Stimulated activated CD8-positive, alpha-beta memory T cell treated with anti-CD3 and anti-CD28 coated beads, Interleukin-4, amount 100 ng/mL, for 4 hours (primary cell): ENCODE data around the gene AGFG1.

Source experiments
- DNase-seq, 2 donors: peaks; one replicate each; pipeline ENCODE4 v3.0.0-alpha.2; 2020; ENCODE audit warnings: low read depth in 2 of 2, low spot score in 1 of 2

The AGFG1 gene

DNA sequence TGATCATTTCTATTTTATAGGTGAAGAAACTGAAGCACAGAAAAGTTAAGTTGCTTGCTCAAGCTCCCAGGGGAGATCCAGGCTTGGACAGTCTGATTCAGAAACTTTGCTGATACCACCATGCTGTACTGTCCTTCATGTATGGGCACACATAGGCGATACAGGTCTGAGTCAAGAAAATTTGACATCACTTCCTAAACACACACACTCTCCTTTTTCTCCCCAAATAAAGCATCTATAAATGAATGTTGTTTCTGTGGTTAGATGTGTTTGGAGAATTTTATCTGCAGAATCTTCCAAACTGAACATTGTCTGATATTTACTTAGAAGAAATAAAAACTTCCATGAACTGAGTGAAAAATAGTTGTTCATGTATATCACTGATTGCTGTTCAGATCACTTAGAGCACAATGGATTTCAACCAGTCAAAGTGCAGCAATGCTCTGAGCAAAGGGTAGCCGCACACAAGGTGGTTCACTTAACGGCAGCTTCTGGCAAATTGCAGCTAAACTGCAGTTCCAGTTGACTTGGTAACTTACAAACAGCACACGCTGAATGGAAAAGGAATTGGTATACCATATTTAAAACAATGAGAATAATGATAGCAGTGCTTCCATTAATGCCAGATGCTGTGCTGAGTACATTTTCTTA, 10.0 kb upstream of the AGFG1 start:
- DNase-seq = no peak

DNA sequence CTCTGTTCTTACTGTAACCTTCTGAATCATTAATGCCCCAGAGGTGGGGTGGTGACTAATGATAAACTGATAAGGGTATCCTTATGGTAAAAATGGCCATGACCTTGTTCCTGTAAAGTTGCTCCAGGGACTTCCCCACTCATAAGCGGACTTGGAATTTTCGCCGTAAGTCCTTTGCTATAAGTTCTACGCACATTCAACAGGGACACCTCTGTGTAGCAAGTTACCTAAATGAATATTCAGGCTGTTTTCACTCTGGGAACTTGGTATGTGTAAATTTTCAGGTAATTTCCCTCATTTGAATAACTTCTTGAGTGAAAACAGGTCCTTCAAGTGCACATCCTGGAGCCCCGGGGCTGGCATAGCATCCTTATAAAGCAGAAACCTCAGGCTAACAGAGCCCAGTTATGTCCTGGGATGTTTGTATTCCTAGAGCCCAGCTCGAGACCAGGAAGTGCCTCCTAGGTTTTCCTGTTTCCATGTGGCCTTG, 9.4 kb upstream of the AGFG1 start:
- DNase-seq = no peak

DNA sequence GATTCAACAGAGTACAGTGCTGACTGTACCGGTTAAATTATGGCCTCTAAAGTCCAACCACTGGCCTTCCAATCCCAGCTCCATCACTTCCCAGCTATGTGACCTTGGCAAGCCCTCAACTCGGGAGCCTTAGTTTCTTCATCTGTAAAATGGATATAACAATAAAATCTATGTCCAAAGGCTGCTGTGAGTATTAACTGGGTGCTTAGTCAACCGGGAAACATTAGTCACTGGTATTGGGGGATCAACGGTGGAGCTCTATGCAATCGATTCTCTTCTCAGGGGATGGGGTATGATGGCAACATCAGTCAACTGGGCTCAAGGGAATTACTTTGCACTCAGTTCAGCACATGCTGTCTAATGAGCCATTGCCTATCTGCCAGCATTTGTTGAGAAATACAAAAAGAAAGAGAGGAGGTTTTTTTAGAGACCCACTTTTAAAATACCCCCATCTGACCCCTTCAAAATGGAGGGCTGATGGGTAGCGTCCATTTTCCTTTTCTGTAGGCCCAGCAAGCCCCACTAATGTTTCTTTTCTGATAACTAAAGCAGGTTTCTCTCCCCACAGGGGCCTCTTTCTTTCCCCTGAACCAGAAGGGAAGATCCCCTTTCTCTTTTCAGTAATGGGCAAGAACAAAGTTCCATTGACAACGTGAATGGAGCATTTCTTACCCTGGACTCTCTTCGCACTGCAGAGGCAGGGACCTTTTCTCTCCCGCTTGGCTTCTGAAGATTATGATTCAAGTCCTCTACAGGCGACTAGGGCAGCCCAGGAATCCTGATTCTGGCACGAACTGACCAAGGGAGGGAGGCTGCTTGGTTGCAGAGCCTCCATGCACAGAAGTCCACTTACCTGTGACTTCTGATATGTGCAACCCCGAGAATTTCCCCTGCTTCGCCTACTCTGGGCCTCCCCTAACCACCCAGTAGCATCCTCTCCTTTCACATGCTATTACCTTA, 8.7 kb upstream of the AGFG1 start:
- no peak for DNase-seq

DNA sequence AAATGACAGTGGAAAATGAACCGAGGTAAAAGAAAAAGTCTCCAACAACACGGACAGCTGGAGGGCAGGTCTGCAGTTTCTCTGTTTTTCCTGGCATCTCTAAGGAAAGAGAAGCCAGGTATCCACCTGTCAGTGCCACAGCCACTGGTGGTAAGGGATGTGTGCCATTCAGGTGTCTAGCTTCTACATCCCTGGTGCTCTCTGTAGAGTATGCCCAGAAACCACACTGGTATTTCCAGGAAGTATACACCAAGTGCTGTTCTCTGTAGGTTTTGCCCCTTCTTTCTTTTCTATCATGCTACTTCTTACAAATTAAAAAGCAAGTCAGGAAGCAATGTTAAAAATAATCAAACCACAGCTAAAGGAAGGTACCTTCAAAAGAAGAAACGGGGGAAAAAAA, 7.6 kb upstream of the AGFG1 start:
- DNase-seq = no peak

DNA sequence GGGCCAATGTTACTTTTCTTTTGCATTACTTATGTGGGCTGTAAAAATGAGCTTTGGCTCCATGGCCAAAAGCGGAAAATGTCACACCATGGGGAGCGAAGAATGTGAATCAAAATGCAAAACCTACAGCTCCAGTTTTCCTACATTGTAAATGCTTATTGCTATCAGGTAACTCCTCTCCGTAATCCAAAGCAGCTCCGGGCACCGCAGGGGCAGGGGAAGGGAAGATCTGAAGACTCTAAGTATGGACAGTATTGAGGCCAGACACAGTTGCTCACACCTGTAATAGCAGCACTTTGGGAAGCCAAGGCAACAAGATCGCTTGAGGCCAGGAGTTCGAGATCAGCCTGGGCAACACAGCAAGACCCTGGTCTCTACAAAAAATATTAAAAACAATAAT, 7.1 kb upstream of the AGFG1 start:
- DNase-seq = no peak

DNA sequence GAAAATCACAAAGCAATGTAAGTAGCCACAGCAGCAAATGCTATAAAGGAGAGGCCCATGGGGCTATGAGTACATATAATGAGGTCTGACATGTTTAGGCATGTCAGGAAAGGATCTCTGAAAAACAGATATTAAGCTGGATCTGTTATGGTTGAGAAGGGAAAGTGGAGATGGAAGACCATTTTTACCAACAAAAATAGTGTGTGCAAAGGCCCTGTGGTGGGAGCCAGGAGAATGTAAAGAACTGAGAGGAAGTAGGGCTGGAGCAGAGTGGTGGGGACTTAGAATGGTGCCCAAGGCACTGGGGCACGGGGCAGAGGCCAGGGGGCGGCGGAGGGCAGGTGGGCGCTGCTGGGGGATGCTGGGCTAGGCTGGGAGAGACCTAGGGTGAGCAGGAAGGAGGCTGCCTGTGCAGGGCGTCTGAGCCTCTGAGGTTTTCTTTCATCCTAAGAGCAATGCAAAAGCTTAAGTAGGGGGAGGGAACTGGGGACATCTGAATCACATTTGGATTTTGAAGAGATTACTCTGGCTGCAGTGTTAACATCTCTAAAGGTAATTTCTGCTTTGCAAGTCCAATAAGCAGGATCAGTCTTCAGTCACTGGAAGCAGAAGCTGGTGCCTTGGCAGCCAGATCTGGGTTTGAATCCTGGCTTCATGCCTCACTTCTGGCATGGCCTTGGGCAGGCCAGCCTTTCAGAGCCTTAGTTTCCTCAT, 4.9 kb upstream of the AGFG1 start:
- no peak for DNase-seq

DNA sequence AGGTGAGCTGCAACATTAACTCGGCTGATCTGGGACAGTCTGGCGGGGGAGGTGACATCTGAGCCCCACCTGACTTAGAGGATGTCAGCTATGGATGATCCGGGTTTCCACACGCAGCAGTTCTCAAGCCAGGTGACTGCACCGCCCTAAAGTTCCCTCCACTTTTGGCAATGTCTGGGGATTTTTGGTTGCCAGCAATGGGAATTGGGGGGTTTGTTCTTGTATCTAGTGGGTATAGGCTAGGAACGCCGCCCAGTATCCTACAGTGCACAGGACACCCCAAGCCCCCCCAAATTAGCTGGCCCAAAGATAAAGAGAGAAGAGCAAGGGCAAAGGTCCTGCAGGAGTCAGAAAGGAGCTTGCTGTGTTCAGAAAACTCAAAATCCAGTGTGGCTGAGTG, 544 bp upstream of the AGFG1 start:
- no peak for DNase-seq

DNA sequence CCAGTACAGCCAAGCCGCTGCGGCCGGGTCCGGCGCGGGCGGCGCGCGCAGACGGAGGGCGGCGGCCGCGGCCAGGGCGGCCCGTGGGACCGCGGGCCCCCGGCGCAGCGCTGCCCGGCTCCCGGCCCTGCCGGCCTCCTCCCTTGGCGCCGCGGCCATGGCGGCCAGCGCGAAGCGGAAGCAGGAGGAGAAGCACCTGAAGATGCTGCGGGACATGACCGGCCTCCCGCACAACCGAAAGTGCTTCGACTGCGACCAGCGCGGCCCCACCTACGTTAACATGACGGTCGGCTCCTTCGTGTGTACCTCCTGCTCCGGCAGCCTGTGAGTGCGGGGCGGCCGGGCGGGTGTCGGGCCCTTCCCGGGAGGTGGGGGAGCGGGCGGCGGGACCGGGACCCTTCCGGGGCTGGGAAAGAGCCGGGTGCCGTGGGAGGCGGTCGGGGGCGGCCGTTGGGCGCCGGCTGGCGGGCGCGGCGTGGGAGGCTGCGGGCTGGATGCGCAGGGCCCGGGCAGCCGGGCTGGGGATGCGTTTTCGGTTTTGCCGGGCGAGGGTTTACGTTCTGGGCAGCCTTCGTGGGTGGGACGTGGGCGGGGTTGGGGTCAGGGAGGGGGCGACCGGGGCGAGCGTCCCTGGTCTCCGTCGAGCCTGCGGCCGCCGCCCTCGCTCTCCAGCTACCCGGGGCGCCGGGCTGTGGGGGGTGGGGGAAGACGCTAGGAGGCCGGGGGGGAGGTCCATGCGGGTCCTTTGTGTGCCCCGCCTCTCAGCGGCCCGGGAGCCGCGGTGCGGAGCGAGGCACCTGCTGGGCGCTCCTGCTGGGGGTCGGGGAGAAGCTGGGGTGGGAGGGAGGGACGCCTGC, 537 bp downstream of the AGFG1 start:
- DNase-seq = peak in 1 of 2 donors; percentile 31

DNA sequence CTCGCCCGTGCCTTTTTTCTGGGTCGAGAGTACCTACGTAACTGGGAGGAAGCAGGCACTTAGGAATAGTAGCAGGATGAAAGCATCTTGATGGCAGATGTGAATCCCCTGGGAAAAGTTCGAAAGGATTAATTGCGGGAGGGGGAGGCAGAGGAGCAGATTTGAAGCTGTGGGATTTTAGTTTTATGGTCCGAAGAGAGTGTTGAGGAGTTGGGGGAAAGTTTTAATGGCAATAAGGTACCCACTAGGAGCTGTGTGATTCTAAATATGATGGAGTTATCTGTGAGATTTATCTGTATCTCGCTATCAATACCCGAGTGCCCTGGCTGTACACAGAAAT, 1.1 kb downstream of the AGFG1 start:
- DNase-seq = no peak

DNA sequence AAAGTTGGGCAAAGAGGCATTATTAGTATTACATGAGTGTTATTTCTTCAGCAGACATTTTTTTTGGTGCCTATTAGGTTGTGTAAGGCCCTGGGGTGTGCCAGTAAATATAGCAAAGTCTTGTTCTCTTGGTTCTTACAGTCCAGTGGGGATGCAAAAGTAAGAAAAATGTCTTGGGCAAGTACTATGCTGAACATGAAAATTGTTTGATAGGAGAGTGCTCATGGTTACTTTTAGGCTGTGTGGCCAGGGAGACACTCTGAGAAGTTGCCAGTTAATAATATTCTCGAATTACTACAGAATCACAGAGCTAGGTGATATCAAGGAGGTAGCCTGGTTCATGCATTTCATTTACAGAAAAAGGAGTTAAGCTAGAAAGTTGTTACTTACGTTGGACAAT, 1.9 kb downstream of the AGFG1 start:
- no peak for DNase-seq

DNA sequence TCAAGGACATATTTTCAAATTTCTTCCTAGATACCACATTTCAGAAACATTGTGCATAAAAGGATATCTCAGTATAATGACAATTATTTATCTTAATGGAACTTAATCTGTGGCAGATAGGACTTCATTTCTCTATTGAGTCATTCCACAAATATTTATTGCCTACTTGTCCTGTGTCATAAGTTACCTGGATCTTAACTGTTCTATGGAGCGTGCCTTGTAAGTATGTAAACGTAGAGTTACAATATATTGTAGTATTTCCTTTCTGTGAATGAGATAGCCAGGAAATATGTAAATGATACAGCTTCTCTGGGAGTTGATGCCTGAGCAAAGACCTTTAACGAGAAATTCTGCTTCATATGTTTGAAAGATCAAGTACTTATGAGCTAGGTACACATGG, 2.5 kb downstream of the AGFG1 start:
- DNase-seq = no peak

DNA sequence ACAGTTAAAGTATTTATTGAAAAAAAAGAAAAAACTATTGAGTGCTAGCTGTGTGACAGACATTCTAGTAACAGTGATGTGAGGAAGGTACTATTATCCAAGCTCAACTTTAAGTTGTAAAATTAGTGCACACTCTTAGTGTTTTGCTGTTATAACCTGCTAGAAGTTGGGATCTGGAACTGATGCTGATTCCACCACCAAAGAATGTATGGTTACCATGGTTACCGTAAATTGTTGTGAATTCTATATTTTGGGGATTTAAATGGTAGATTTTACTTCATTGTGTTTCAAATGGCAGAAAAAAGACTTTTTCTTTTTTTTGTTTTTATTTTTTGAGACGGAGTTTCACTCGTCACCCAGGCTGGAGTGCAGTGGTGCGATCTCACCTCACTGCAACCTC, 5.3 kb downstream of the AGFG1 start:
- no peak for DNase-seq

DNA sequence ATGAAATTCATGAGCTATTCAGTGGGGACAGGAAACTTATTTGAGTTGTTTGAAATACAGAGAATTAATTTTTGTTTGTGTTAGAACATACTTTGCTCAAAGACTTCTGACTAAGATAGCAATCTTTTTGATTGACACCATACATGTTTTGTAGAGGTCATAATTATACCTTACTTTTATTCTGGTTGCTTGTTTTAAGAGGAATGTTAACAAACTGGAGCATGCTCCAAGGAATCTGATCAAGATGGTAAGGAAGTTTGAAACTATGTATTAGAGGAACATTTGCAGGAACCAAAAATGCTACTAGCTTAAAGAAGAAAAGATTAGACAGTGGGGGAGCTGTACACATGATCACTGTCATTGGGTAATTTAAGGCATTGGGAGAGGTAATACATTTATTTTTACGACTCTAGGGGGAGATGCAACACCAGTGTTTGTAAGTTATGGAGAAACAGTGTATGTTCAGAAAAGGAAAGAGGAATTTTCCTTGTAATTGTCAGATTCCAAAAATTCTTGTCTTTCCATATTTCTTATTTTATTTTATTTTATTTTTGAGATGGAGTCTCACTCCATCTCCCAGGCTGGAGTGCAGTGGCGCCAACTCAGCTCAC, 8.0 kb downstream of the AGFG1 start:
- no peak for DNase-seq

DNA sequence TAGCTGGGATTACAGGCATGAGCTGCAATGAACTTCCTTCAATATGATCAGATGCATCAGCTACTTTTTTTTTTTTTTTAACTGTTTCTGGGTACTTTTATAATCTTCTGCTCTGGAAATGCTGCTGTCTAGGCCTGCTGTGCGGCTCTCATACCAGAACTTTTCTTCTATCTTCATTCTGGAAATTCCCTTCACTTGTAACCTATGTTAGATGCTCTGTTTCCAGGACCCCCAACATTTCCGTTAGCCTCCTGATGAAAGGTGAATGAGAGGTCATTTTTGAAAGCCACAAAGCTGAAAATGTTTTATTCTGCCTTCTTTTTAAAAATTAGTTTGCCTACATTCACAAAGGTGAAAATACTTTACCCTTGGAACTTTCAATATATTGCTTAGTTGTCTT, 8.6 kb downstream of the AGFG1 start:
- DNase-seq = no peak

DNA sequence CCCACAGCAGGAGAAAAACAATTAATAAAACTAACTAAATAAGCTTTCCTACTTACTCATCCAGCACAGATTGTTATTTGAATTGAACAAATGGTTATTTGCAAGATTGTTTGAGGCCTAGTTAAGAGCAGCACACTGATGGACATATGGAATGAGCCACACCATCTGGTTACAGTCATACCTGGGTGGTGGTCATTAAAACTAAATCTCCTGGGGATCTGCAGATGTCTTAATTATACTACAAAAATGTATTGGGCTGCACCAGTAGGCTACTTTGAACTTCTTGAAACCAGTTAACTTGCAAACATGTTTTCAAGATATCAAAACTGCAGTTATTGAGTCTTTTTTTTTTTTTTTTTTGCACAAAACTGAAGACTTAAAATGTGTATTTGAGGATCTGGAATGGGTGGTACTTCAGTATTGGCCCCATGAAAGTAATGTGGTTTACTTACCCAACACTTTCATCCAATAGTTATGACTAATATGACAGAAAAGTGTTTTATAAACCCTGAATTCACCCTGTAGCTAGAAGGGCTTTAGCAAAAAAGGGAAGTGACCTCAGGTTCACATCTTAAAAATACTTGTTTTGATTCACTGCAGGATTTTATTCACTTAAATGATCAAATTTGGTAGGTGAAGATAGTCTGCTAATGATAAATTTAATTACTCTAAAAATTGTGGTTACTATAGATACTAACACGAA, 10.8 kb downstream of the AGFG1 start:
- no peak for DNase-seq

DNA sequence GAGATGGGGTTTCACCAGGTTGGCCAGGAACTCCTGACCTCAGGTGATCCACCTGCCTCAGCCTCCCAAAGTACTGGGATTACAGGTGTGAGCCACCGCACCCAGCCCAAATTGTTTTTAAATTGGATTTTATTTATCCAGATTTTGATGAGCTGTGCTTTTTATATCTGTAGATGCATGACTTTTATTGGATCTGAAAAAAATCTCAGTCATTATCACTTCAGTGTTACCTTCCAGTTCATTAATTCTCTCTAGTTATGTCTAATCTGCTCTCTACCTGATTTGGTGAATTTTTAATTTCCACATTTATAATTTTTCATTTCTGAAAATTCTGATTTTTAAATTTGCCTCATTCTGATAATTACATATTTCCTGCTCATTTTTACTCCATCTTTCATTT, 13.5 kb downstream of the AGFG1 start:
- no peak for DNase-seq

DNA sequence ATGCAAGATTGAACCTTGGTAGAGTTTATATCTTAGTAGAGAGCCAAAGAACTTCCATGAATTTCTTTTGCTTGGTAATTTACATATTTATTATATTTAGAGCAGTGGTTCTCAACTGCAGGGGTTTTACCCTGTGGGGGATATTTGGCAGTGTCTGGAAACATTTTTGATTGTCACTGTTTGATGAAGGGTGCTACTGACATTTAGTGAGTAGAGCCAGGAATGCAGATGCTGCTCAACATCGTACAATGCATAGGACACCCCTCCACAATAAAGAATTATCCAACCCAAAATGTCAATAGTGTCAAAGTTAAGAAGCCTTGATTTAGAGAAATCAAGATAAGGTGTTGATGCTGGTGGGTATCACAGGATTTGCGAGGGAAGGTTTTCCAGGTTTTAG, 14.7 kb downstream of the AGFG1 start:
- DNase-seq = no peak

DNA sequence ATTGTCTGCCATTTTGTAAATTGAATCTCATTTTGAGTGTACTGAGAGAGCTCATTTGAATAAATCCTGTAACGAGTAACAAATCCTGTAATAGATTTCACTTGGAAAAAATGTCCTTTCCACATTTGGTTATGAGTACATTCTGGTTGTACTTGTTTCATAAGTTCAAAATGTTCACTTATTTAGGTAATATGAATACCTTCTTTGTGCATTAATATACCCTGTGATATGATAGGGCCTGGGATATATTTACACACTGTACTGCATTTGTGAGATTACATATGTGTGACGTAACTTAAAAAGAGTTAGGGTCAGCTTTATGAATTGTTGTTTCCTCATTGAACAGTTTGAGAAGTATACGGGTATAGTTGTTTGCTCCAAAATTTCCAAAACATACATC, 16.1 kb downstream of the AGFG1 start:
- no peak for DNase-seq

DNA sequence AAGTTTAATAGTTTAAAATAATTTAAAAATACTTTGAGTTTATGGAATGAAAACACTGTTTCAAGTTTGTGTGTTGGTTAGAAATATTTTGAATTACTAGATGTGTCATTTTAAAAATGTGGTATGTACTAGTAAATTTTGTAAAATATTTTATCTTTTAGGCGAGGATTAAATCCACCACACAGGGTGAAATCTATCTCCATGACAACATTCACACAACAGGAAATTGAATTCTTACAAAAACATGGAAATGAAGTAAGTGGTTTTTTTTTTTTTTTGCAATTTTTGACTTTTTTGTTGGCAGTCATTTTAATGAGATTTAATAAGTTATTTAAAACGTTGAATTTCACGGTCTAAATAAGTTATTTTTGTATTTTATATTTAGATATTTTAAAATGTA, 19.4 kb downstream of the AGFG1 start:
- no peak for DNase-seq

DNA sequence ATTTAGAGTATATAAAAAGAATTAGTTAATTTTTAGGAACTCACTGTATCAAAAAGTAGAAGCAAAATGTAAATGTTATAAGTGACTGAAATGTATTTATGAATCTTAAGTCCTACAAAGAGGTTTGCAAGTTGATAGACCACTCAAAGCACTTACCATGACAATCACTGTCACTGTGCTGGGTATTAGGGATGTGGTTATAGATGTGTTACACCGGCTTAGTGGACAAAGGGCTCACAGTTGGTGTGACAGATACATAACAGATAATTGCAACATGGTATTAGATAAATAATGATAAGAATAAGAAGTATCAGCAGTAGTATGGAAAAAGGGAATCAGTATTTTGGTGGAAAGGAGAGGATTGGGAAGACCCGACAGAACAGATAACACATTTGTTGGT, 21.6 kb downstream of the AGFG1 start:
- DNase-seq = no peak
